PFSK-1 (cell line): ENCODE results near the gene AIF1.

Experiments used
- FOXP2 ChIP-seq: optimal IDR thresholded peaks from 2 replicates; pipeline ENCODE3; 2011; ENCODE audit warnings: borderline replicate concordance, control low read depth, inconsistent platforms; ENCODE audit not compliant: insufficient read depth; ENCODE audit errors: extremely low read length, extremely low read depth
- POLR2AphosphoS5 ChIP-seq: IDR thresholded peaks from 2 replicates; pipeline ENCODE4 v1.6.1; 2012; ENCODE audit warnings: low read depth, mild to moderate bottlenecking, control low read depth, low read length, moderate library complexity
- REST ChIP-seq, 2 experiments: IDR thresholded peaks; 2 replicates each; pipeline versions ENCODE4 v1.6.1 to v1.8.0; 2011 to 2012; ENCODE audit warnings: low read depth in 2 of 2, low read length in 2 of 2, control low read depth in 1 of 2, inconsistent platforms in 1 of 2, mild to moderate bottlenecking in 1 of 2, moderate library complexity in 1 of 2; ENCODE audit not compliant: insufficient read depth in 1 of 2
- SIN3A ChIP-seq: IDR thresholded peaks from 2 replicates; pipeline ENCODE4 v1.6.1; 2012; ENCODE audit warnings: mild to moderate bottlenecking, low read length, moderate library complexity, borderline replicate concordance; ENCODE audit not compliant: insufficient read depth
- TAF1 ChIP-seq: IDR thresholded peaks from 2 replicates; pipeline ENCODE4 v1.6.1; 2012; ENCODE audit warnings: low read length, control low read depth, borderline replicate concordance; ENCODE audit not compliant: insufficient read depth

GRCh38 chr6:31592396-31592771 lies 22.6 kb upstream of the AIF1 start:
- TF ChIP-seq POLR2AphosphoS5 (no peak), SIN3A (no peak), REST (IDR thresholded peaks at IDR 0.05; ENCODE audit: insufficient read depth in 1 of 2, low read depth in 2 of 2, low read length in 2 of 2) (no peak), TAF1 (no peak), FOXP2 (no peak)
